HG03045 (cell line): Measurements from ENCODE around the gene CRTC3.
"Not testable (repeated sequence)": the region's sequence is repeated elsewhere in the genome, so short reads cannot be mapped to it uniquely, and the experiment has no call there.

ENCODE experiments used
- ATAC-seq: cut with Tn5 transposase; IDR thresholded peaks from one replicate; pipeline ENCODE4 v1.9.1; 2021; ENCODE audit warnings: mild to moderate bottlenecking, moderate library complexity; ENCODE audit not compliant: unreplicated experiment

Gene CRTC3

GRCh38 chr15:90645873-90646575, 116.3 kb downstream of the CRTC3 start:
- ATAC-seq, result no peak

- no peak for ATAC-seq
Observed at GRCh38 chr15:90646662-90647305, 117.1 kb downstream of the CRTC3 start.

- no peak for ATAC-seq
Observed at GRCh38 chr15:90647326-90647725, 117.6 kb downstream of the CRTC3 start.

GRCh38 chr15:90648137-90649070, 118.7 kb downstream of the CRTC3 start:
- no peak for ATAC-seq

- no peak for ATAC-seq
Observed at GRCh38 chr15:90650117-90650955, 120.6 kb downstream of the CRTC3 start.

- no peak for ATAC-seq
Observed at GRCh38 chr15:90650956-90651689, 121.4 kb downstream of the CRTC3 start.

- no peak for ATAC-seq
Observed at GRCh38 chr15:90654233-90655136, 124.8 kb downstream of the CRTC3 start.

GRCh38 chr15:90657520-90658172, 127.9 kb downstream of the CRTC3 start:
- peak; percentile 38 for ATAC-seq

GRCh38 chr15:90659481-90659880, 129.8 kb downstream of the CRTC3 start:
- ATAC-seq, result no peak

GRCh38 chr15:90660195-90660998, 130.7 kb downstream of the CRTC3 start:
- peak; percentile 56 for ATAC-seq

GRCh38 chr15:90660999-90661330, 131.2 kb downstream of the CRTC3 start:
- ATAC-seq, result not testable (repeated sequence)

- not testable (repeated sequence) for ATAC-seq
Observed at GRCh38 chr15:90664081-90664461, 134.3 kb downstream of the CRTC3 start.

- peak; percentile 2 for ATAC-seq
Observed at GRCh38 chr15:90664650-90665287, 135.0 kb downstream of the CRTC3 start.

GRCh38 chr15:90665288-90666134, 135.8 kb downstream of the CRTC3 start:
- peak; percentile 67 for ATAC-seq

- ATAC-seq, result no peak
Observed at GRCh38 chr15:90666135-90666909, 136.6 kb downstream of the CRTC3 start.
